Measurements from ENCODE around the gene TENM4. TPM values are rescaled to one million over a fixed set of nuclear protein-coding genes. Genes with fewer than 3 reads are reported as not detected.

Gene TENM4
- total RNA-seq, 4 donors from 2014 or later, result 5.5 to 12.3 (median 8.9) TPM

GRCh38 chr11:79045018-79045799 lies 395.6 kb downstream of the TENM4 start:
- ATAC-seq, result no peak
- 83 to 95% methylated on average over 5 to 8 of the region's 10 CpGs for WGBS, 2 donors (ENCODE audit: low coverage in 1 of 2)
- H3K9me3 ChIP-seq, result no peaks in the 10 kb centered on the region
- no peak overlapping the region for H3K4me3 ChIP-seq
- H3K27me3 ChIP-seq, result no peaks in the 10 kb centered on the region
- H3K27ac ChIP-seq, result no peak overlapping the region
- H3K36me3 ChIP-seq, result no peaks in the 10 kb centered on the region
- H3K4me1 ChIP-seq, result no peaks in the 10 kb centered on the region
- TF ChIP-seq POLR2AphosphoS5 (IDR thresholded peaks at IDR 0.05) (no peak), POLR2A (IDR thresholded peaks at IDR 0.05) (no peak), EP300 (IDR thresholded peaks at IDR 0.05) (no peak), CTCF (IDR thresholded peaks at IDR 0.05) (no peak)

- 81 to 100% methylated on average over 2 of the region's 2 CpGs for WGBS, 2 donors (ENCODE audit: low coverage in 1 of 2)
- no peak for TF ChIP-seq CTCF (IDR thresholded peaks at IDR 0.05)
- no peak for TF ChIP-seq POLR2A (IDR thresholded peaks at IDR 0.05)
- TF ChIP-seq EP300 (IDR thresholded peaks at IDR 0.05), result no peak
- TF ChIP-seq POLR2AphosphoS5 (IDR thresholded peaks at IDR 0.05), result no peak
- no peak for ATAC-seq
Observed at GRCh38 chr11:79044201-79044600, 396.6 kb downstream of the TENM4 start.

GRCh38 chr11:79043726-79044125 lies 397.1 kb downstream of the TENM4 start:
- H3K27me3 ChIP-seq, result no peaks in the 10 kb centered on the region
- H3K9me3 ChIP-seq, result no peaks in the 10 kb centered on the region
- no peaks in the 10 kb centered on the region for H3K36me3 ChIP-seq
- WGBS, 2 donors (ENCODE audit: low coverage in 1 of 2), result 41 to 94% methylated on average over 2 to 3 of the region's 3 CpGs
- H3K4me3 ChIP-seq, result no peak overlapping the region
- no peak for TF ChIP-seq POLR2AphosphoS5 (IDR thresholded peaks at IDR 0.05)
- no peak for TF ChIP-seq CTCF (IDR thresholded peaks at IDR 0.05)
- no peak for TF ChIP-seq POLR2A (IDR thresholded peaks at IDR 0.05)
- TF ChIP-seq EP300 (IDR thresholded peaks at IDR 0.05), result no peak
- H3K4me1 ChIP-seq, result no peaks in the 10 kb centered on the region
- no peak for ATAC-seq
- no peak overlapping the region for H3K27ac ChIP-seq

More at GRCh38 chr11:79044201-79044600, 396.6 kb downstream of the TENM4 start:
- H3K4me3 ChIP-seq, result no peak overlapping the region
- H3K4me1 ChIP-seq, result no peaks in the 10 kb centered on the region
- H3K36me3 ChIP-seq, result no peaks in the 10 kb centered on the region
- H3K27me3 ChIP-seq, result no peaks in the 10 kb centered on the region
- H3K27ac ChIP-seq, result no peak overlapping the region
- no peaks in the 10 kb centered on the region for H3K9me3 ChIP-seq

- Histone ChIP-seq H3K27me3 (no peaks in the 10 kb centered on the region), H3K27ac (no peak overlapping the region), H3K4me3 (no peak overlapping the region), H3K9me3 (no peaks in the 10 kb centered on the region), H3K4me1 (no peaks in the 10 kb centered on the region), H3K36me3 (no peaks in the 10 kb centered on the region)
- TF ChIP-seq POLR2A (IDR thresholded peaks at IDR 0.05) (no peak), CTCF (IDR thresholded peaks at IDR 0.05) (no peak), EP300 (IDR thresholded peaks at IDR 0.05) (no peak), POLR2AphosphoS5 (IDR thresholded peaks at IDR 0.05) (no peak)
- WGBS, 2 donors (ENCODE audit: low coverage in 1 of 2), result 100% methylated on average over 2 of the region's 2 CpGs; no CpG with 5 or more reads in 1 of the 2 donors
- no peak for ATAC-seq
Observed at GRCh38 chr11:79042824-79043223, 398.0 kb downstream of the TENM4 start.

GRCh38 chr11:79040348-79040747 lies 400.5 kb downstream of the TENM4 start:
- no peak for ATAC-seq
- Histone ChIP-seq H3K27ac (no peak overlapping the region), H3K27me3 (no peaks in the 10 kb centered on the region), H3K9me3 (no peaks in the 10 kb centered on the region), H3K4me1 (no peaks in the 10 kb centered on the region), H3K4me3 (no peak overlapping the region), H3K36me3 (no peaks in the 10 kb centered on the region)
- no peak for TF ChIP-seq POLR2A (IDR thresholded peaks at IDR 0.05)
- no peak for TF ChIP-seq POLR2AphosphoS5 (IDR thresholded peaks at IDR 0.05)
- no peak for TF ChIP-seq EP300 (IDR thresholded peaks at IDR 0.05)
- no peak for TF ChIP-seq CTCF (IDR thresholded peaks at IDR 0.05)
- 71 to 80% methylated on average over 1 of the region's 1 CpG for WGBS, 2 donors (ENCODE audit: low coverage in 1 of 2)
